Trophoblast cell (in vitro differentiated cells and primary cell): ENCODE measurements around the gene CHMP6.

Experiments used
- DNase-seq, 2 donors: peaks; one replicate each; pipeline ENCODE4 v3.0.0-alpha.2; 2016
- H2AFZ ChIP-seq: 2 replicates; pipeline ENCODE4 v1.6.1; 2013; ENCODE audit warnings: low read length, moderate library complexity, mild to moderate bottlenecking; ENCODE audit not compliant: insufficient read depth, poor library complexity
- H2AK5ac ChIP-seq: 2 replicates; pipeline ENCODE4 v1.6.1; 2013; ENCODE audit warnings: mild to moderate bottlenecking, low read length
- H2BK120ac ChIP-seq: 2 replicates; pipeline ENCODE4 v1.6.1; 2013; ENCODE audit warnings: low read length, mild to moderate bottlenecking, moderate library complexity; ENCODE audit not compliant: insufficient read depth, poor library complexity
- H2BK12ac ChIP-seq: 2 replicates; pipeline ENCODE4 v1.6.1; 2013; ENCODE audit warnings: mild to moderate bottlenecking, low read length, moderate library complexity
- H2BK5ac ChIP-seq: 2 replicates; pipeline ENCODE4 v1.6.1; 2013; ENCODE audit warnings: low read length, low read depth, moderate library complexity, mild to moderate bottlenecking; ENCODE audit not compliant: poor library complexity
- H3K14ac ChIP-seq: 2 replicates; pipeline ENCODE4 v1.6.1; 2013; ENCODE audit warnings: mild to moderate bottlenecking, low read length
- H3K18ac ChIP-seq: 2 replicates; pipeline ENCODE4 v1.6.1; 2013; ENCODE audit warnings: mild to moderate bottlenecking, low read length
- H3K23ac ChIP-seq: 2 replicates; pipeline ENCODE4 v1.6.1; 2013; ENCODE audit warnings: low read length
- H3K27ac ChIP-seq: 2 replicates; pipeline ENCODE4 v1.5.1; 2013; ENCODE audit warnings: low read depth, mild to moderate bottlenecking, inconsistent platforms, low read length, moderate library complexity
- H3K27me3 ChIP-seq: 2 replicates; pipeline ENCODE4 v1.6.1; 2013; ENCODE audit warnings: inconsistent platforms, mild to moderate bottlenecking, low read length, moderate library complexity; ENCODE audit not compliant: insufficient read depth
- H3K36me3 ChIP-seq, 2 experiments: 1 replicate in 1 of 2; 2 replicates in 1 of 2; pipeline ENCODE4 v1.6.1; 2013; ENCODE audit warnings: low read length in 2 of 2, mild to moderate bottlenecking in 2 of 2, moderate library complexity in 1 of 2; ENCODE audit not compliant: insufficient read depth in 2 of 2, control insufficient read depth in 1 of 2
- H3K4ac ChIP-seq: 2 replicates; pipeline ENCODE4 v1.6.1; 2013; ENCODE audit warnings: low read depth, mild to moderate bottlenecking, low read length, moderate library complexity
- H3K4me1 ChIP-seq, 2 experiments: 1 replicate in 1 of 2; 2 replicates in 1 of 2; pipeline ENCODE4 v1.6.1; 2013; ENCODE audit warnings: low read length in 2 of 2, mild to moderate bottlenecking in 2 of 2, moderate library complexity in 1 of 2; ENCODE audit not compliant: insufficient read depth in 2 of 2, control insufficient read depth in 1 of 2
- H3K4me2 ChIP-seq: 2 replicates; pipeline ENCODE4 v1.6.1; 2013; ENCODE audit warnings: inconsistent platforms, mild to moderate bottlenecking, low read length, moderate library complexity
- H3K4me3 ChIP-seq: 2 replicates; pipeline ENCODE4 v1.5.1; 2013; ENCODE audit warnings: mild to moderate bottlenecking, low read depth, low read length, inconsistent platforms
- H3K79me1 ChIP-seq: one replicate; pipeline ENCODE4 v1.6.1; 2013; ENCODE audit warnings: low read length
- H3K79me2 ChIP-seq: 2 replicates; pipeline ENCODE4 v1.6.1; 2013; ENCODE audit warnings: low read length, mild to moderate bottlenecking; ENCODE audit not compliant: control insufficient read depth, insufficient read depth, poor library complexity
- H3K9ac ChIP-seq: 2 replicates; pipeline ENCODE4 v1.6.1; 2013; ENCODE audit warnings: mild to moderate bottlenecking, low read length
- H3K9me3 ChIP-seq: 2 replicates; pipeline ENCODE4 v1.6.1; 2013; ENCODE audit warnings: low read depth, mild to moderate bottlenecking, control low read depth, inconsistent platforms, low read length; ENCODE audit not compliant: insufficient read depth
- H4K12ac ChIP-seq: 2 replicates; pipeline ENCODE4 v1.6.1; 2013; ENCODE audit warnings: low read depth, mild to moderate bottlenecking, low read length, moderate library complexity
- H4K8ac ChIP-seq: 2 replicates; pipeline ENCODE4 v1.6.1; 2013; ENCODE audit warnings: low read depth, mild to moderate bottlenecking, low read length, moderate library complexity
- H4K91ac ChIP-seq: one replicate; pipeline ENCODE4 v1.6.1; 2013; ENCODE audit warnings: low read depth, mild to moderate bottlenecking, low read length, moderate library complexity
- WGBS: extraction: QIAGEN DNeasy Blood & Tissue Kit; methylation state at CpG from one replicate; pipeline ENCODE4 v1.1.7; 2013; ENCODE audit warnings: missing lambda C conversion rate; ENCODE audit not compliant: insufficient read length, insufficient coverage; ENCODE audit errors: extremely low coverage; 5-methylcytosine and 5-hydroxymethylcytosine counted together

The CHMP6 gene

DNA sequence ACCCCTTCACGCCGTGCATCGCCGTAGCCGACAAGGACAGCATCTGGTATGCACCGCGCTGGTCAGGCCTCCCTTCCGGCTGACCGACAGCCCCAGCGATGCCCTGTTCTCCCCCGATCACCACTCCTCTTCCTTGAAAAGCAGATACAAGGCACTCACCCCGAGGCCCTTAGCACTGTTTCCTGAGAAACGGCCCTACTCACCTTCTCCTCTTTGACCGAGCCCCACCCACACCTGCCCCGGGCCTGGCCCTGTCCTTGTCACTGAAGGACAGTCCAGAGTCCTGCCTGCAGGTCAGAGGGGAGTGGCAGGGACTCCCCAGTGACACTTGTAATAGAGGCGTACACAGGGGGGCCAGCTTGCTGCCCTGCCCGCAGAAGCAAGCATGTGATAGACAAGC lies 45.9 kb upstream of the CHMP6 start:
- no peaks in the 10 kb centered on the region for H3K4me1 ChIP-seq
- no peak overlapping the region for H3K14ac ChIP-seq
- peaks cover 18 to 42% of the 10 kb centered on the region in 2 experiments for H3K36me3 ChIP-seq
- H3K27me3 ChIP-seq, result no peaks in the 10 kb centered on the region
- no peak overlapping the region for H2AFZ ChIP-seq
- WGBS, result no CpG with 5 or more reads among the region's 17 CpGs
- no peak overlapping the region for H3K4me2 ChIP-seq
- no peak overlapping the region for H3K18ac ChIP-seq
- no peak overlapping the region for H2BK120ac ChIP-seq
- no peak overlapping the region for H3K4me3 ChIP-seq
- H4K8ac ChIP-seq, result no peak overlapping the region
- H3K9me3 ChIP-seq, result peaks cover 4% of the 10 kb centered on the region
- H3K23ac ChIP-seq, result no peak overlapping the region
- H2BK5ac ChIP-seq, result no peak overlapping the region
- H3K79me1 ChIP-seq, result no peaks in the 10 kb centered on the region
- H3K79me2 ChIP-seq, result no peaks in the 10 kb centered on the region
- no peak overlapping the region for H4K12ac ChIP-seq
- H2AK5ac ChIP-seq, result no peak overlapping the region
- H3K9ac ChIP-seq, result no peak overlapping the region
- no peak for DNase-seq
- no peak overlapping the region for H3K4ac ChIP-seq
- H3K27ac ChIP-seq, result no peak overlapping the region
- H2BK12ac ChIP-seq, result no peak overlapping the region
- H4K91ac ChIP-seq, result no peak overlapping the region

GRCh38 chr17:80946449-80946848 lies 45.2 kb upstream of the CHMP6 start:
- Histone ChIP-seq H3K9ac (no peak overlapping the region), H2AFZ (no peak overlapping the region), H3K23ac (no peak overlapping the region), H2BK120ac (no peak overlapping the region), H3K4me2 (no peak overlapping the region), H4K12ac (no peak overlapping the region), H2BK12ac (no peak overlapping the region), H3K18ac (no peak overlapping the region), H3K4ac (no peak overlapping the region), H3K27me3 (no peaks in the 10 kb centered on the region), H3K27ac (no peak overlapping the region), H4K8ac (no peak overlapping the region), H3K14ac (no peak overlapping the region), H3K79me1 (no peaks in the 10 kb centered on the region), H3K4me1 (no peaks in the 10 kb centered on the region), H3K9me3 (peaks cover 4% of the 10 kb centered on the region), H3K4me3 (no peak overlapping the region), H3K79me2 (no peaks in the 10 kb centered on the region), H4K91ac (no peak overlapping the region), H2AK5ac (no peak overlapping the region), H3K36me3 (peaks cover 24 to 40% of the 10 kb centered on the region in 2 experiments), H2BK5ac (no peak overlapping the region)
- no peak for DNase-seq
- WGBS, result no CpG with 5 or more reads among the region's 8 CpGs

GRCh38 chr17:80947200-80947940 lies 44.3 kb upstream of the CHMP6 start:
- Histone ChIP-seq H3K27me3 (no peaks in the 10 kb centered on the region), H3K79me1 (no peaks in the 10 kb centered on the region), H3K4me2 (no peak overlapping the region), H2BK12ac (no peak overlapping the region), H3K9me3 (peaks cover 3% of the 10 kb centered on the region), H2AK5ac (no peak overlapping the region), H3K9ac (no peak overlapping the region), H2AFZ (no peak overlapping the region), H3K79me2 (no peaks in the 10 kb centered on the region), H3K36me3 (peaks cover 24 to 37% of the 10 kb centered on the region in 2 experiments), H4K12ac (no peak overlapping the region), H4K91ac (no peak overlapping the region), H2BK120ac (no peak overlapping the region), H3K23ac (no peak overlapping the region), H3K14ac (no peak overlapping the region), H3K4me3 (no peak overlapping the region), H4K8ac (no peak overlapping the region), H3K4ac (no peak overlapping the region), H3K27ac (no peak overlapping the region), H3K18ac (no peak overlapping the region), H2BK5ac (no peak overlapping the region), H3K4me1 (no peaks in the 10 kb centered on the region)
- no CpG with 5 or more reads among the region's 21 CpGs for WGBS
- no peak for DNase-seq

DNA sequence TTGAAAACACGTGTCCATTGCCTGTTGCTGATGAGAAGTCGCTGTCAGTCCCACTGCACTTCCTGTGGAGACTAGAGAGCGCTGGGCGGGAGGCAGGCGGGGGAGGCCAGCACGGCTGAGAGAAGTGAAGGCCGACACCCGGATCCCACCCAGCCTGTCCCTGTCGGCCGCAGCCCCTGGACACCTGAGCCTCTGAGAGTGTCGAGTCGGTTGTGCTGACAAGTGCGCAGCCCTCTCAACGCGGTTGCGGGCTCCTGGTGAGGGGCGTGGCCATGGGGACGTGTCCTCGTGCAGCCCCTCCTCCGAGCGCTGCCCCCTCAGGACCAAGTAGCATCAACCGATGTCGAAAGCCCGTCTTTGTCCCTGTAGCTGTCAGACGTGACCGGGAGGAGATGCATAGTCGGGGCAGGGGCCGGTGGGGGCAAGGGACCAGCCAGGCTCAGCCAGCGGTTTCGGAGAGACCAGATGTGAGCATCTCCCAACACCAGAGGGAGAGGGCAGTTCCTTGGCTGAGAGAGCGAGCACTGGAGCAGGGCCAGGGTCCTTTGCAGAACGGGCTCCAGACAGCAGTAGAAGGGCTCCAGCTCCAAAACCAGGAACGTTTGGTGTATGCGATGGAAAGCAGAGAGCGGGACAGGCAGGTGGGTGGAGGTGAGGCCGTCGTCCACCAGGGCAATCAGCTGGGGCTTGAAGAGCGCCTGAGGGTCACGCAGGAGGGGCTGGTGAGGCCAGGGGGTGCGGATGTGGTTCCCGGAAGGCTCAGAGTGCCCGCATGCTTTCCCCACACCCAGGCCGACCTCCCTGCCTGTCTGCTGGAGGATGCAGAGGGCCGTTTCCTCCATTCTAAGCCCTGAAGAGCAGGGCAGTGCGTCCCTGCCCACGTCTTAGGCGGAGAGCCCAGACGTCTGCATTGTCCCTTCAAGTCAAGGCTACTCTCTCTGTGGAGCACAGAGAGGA lies 43.3 kb upstream of the CHMP6 start:
- no peak overlapping the region for H2BK12ac ChIP-seq

More for the DNA sequence above, 43.3 kb upstream of the CHMP6 start:
- WGBS, result no CpG with 5 or more reads among the region's 48 CpGs
- H3K36me3 ChIP-seq, result peaks cover 24 to 37% of the 10 kb centered on the region in 2 experiments
- H3K27ac ChIP-seq, result no peak overlapping the region
- DNase-seq, result no peak
- no peak overlapping the region for H3K9ac ChIP-seq
- H3K79me1 ChIP-seq, result no peaks in the 10 kb centered on the region
- H3K4ac ChIP-seq, result no peak overlapping the region
- no peak overlapping the region for H3K23ac ChIP-seq
- peaks cover 3% of the 10 kb centered on the region for H3K9me3 ChIP-seq
- no peaks in the 10 kb centered on the region for H3K4me1 ChIP-seq
- no peak overlapping the region for H3K4me3 ChIP-seq
- no peak overlapping the region for H3K4me2 ChIP-seq
- no peak overlapping the region for H2BK120ac ChIP-seq
- H4K91ac ChIP-seq, result no peak overlapping the region
- no peak overlapping the region for H3K14ac ChIP-seq
- H4K12ac ChIP-seq, result no peak overlapping the region
- no peak overlapping the region for H2BK5ac ChIP-seq
- no peaks in the 10 kb centered on the region for H3K79me2 ChIP-seq
- H2AK5ac ChIP-seq, result no peak overlapping the region
- no peak overlapping the region for H4K8ac ChIP-seq
- no peak overlapping the region for H2AFZ ChIP-seq
- no peaks in the 10 kb centered on the region for H3K27me3 ChIP-seq
- H3K18ac ChIP-seq, result no peak overlapping the region
